ENCODE data around the gene SOCS3.

Gene SOCS3

DNA sequence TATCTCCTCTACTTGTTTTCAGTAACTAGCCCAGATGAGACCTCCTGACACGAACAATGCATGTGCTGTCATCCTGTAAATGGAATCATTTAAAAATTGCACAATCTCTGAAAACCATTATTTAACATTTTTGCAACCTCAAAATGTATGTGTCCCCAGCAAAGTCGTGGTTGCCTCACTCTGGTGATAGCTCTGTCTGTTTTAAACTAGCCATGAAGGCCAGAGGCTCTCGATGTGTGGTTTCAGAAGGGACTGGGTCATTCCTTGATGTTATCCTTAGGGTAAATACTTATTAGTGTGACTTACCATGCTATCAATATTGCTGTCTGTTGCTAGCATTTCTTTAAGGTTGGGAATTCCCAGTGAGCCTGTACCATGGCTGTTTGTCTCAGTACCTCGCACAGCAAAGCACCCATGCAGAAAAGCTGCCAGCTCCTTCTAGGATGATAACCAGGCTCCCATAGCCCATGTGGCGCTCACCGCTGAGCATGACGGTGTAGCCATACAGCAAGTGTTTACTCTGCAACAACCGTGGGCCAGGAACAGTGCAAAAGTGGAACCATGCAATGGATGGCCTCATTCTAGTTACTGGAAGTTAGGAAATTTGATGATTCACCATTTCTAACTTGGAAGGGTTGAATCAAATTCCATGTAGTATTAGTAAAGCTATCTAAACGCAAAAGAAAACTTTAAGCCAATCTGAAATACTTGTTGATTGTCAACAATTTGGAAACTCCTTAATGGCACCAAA is 15.7 kb upstream of the SOCS3 start:
- Histone ChIP-seq H2AFZ (ENCODE audit: low read depth, low read length) (no peak overlapping the region), H3K4me2 (ENCODE audit: low read length) (no peak overlapping the region), H3K9ac (ENCODE audit: low read length) (no peak overlapping the region), H3K27me3 (ENCODE audit: low read depth, low read length) (no peaks in the 10 kb centered on the region), H3K36me3 (replicated peaks; ENCODE audit: low read depth, low read length) (peaks cover 7% of the 10 kb centered on the region), H3K9me3 (ENCODE audit: insufficient read depth, low read length) (no peaks in the 10 kb centered on the region), H3K27ac (ENCODE audit: low read length) (no peak overlapping the region), H4K20me1 (ENCODE audit: insufficient read depth, low read length) (no peaks in the 10 kb centered on the region), H3K4me3 (ENCODE audit: low read length) (no peak overlapping the region), H3K4me1 (ENCODE audit: low read length) (peaks cover 32% of the 10 kb centered on the region), H3K79me2 (ENCODE audit: low read length) (peaks cover 28% of the 10 kb centered on the region)
- TF ChIP-seq, protein P1, sequence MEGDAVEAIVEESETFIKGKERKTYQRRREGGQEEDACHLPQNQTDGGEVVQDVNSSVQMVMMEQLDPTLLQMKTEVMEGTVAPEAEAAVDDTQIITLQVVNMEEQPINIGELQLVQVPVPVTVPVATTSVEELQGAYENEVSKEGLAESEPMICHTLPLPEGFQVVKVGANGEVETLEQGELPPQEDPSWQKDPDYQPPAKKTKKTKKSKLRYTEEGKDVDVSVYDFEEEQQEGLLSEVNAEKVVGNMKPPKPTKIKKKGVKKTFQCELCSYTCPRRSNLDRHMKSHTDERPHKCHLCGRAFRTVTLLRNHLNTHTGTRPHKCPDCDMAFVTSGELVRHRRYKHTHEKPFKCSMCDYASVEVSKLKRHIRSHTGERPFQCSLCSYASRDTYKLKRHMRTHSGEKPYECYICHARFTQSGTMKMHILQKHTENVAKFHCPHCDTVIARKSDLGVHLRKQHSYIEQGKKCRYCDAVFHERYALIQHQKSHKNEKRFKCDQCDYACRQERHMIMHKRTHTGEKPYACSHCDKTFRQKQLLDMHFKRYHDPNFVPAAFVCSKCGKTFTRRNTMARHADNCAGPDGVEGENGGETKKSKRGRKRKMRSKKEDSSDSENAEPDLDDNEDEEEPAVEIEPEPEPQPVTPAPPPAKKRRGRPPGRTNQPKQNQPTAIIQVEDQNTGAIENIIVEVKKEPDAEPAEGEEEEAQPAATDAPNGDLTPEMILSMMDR (IDR thresholded peaks at IDR 0.05; ENCODE audit: low read depth, low read length) = no peak
- no peak for TF ChIP-seq EZH2phosphoT487 (IDR thresholded peaks at IDR 0.05; ENCODE audit: low read depth)

DNA sequence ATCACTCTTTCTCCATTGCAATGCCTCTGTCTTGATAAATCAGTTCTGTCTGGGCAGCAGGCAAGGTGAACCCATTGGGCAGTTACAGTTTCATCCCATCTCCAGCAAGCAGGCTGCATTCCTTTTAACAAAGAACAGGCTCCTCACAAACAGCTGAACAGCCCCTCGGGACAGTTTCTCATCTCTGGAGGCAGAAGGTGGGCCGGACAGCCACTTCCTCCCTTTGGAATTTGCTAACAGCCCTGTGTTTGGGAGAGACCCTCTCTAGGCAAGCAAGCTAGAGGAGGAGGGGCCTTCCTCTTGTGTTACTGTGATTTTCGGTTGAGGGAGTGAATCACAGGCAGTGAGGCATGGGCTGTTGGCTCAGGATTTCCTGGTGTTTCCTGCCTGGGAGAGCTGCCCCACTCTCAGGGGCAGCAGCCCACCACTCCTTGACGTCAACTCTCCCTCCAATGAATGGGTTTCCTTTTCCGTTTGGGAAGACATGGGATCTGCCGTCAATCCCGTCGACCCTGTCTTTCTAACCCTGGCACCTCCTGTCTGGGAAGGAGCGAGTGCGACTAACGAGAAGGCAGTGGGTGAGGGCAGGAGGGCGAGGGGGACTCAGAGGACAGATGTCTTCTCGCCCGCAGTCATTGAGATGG is 14.9 kb upstream of the SOCS3 start:
- Histone ChIP-seq H3K36me3 (replicated peaks; ENCODE audit: low read depth, low read length) (peaks cover 4% of the 10 kb centered on the region), H3K4me1 (ENCODE audit: low read length) (peaks cover 27% of the 10 kb centered on the region), H3K4me3 (ENCODE audit: low read length) (no peak overlapping the region), H3K27me3 (ENCODE audit: low read depth, low read length) (no peaks in the 10 kb centered on the region), H3K9me3 (ENCODE audit: insufficient read depth, low read length) (no peaks in the 10 kb centered on the region), H3K27ac (ENCODE audit: low read length) (no peak overlapping the region), H2AFZ (ENCODE audit: low read depth, low read length) (no peak overlapping the region), H4K20me1 (ENCODE audit: insufficient read depth, low read length) (no peaks in the 10 kb centered on the region), H3K9ac (ENCODE audit: low read length) (no peak overlapping the region), H3K79me2 (ENCODE audit: low read length) (peaks cover 19% of the 10 kb centered on the region), H3K4me2 (ENCODE audit: low read length) (no peak overlapping the region)
- TF ChIP-seq EZH2phosphoT487 (IDR thresholded peaks at IDR 0.05; ENCODE audit: low read depth) = no peak
- TF ChIP-seq, protein P1 (IDR thresholded peaks at IDR 0.05; ENCODE audit: low read depth, low read length) = no peak

GRCh38 chr17:78374189-78374588 is 14.3 kb upstream of the SOCS3 start:
- Histone ChIP-seq H3K4me3 (ENCODE audit: low read length) (no peak overlapping the region), H3K36me3 (replicated peaks; ENCODE audit: low read depth, low read length) (peaks cover 2% of the 10 kb centered on the region), H3K4me2 (ENCODE audit: low read length) (no peak overlapping the region), H3K9ac (ENCODE audit: low read length) (no peak overlapping the region), H4K20me1 (ENCODE audit: insufficient read depth, low read length) (no peaks in the 10 kb centered on the region), H2AFZ (ENCODE audit: low read depth, low read length) (no peak overlapping the region), H3K27me3 (ENCODE audit: low read depth, low read length) (no peaks in the 10 kb centered on the region), H3K79me2 (ENCODE audit: low read length) (peaks cover 14% of the 10 kb centered on the region), H3K27ac (ENCODE audit: low read length) (no peak overlapping the region), H3K4me1 (ENCODE audit: low read length) (peaks cover 25% of the 10 kb centered on the region), H3K9me3 (ENCODE audit: insufficient read depth, low read length) (no peaks in the 10 kb centered on the region)
- TF ChIP-seq, protein P1 (IDR thresholded peaks at IDR 0.05; ENCODE audit: low read depth, low read length) = no peak

GRCh38 chr17:78372841-78373240 is 13.0 kb upstream of the SOCS3 start:
- no peak overlapping the region for H3K27ac ChIP-seq (ENCODE audit: low read length)

More at GRCh38 chr17:78372841-78373240, 13.0 kb upstream of the SOCS3 start:
- no peak overlapping the region for H2AFZ ChIP-seq (ENCODE audit: low read depth, low read length)
- H3K36me3 ChIP-seq (replicated peaks; ENCODE audit: low read depth, low read length) = no peaks in the 10 kb centered on the region
- 0 out of 2 replicates have a peak, but pooled peaks cover under 1% of the 10 kb centered on the region for H3K79me2 ChIP-seq (ENCODE audit: low read length)
- no peaks in the 10 kb centered on the region for H3K9me3 ChIP-seq (ENCODE audit: insufficient read depth, low read length)
- no peaks in the 10 kb centered on the region for H4K20me1 ChIP-seq (ENCODE audit: insufficient read depth, low read length)
- H3K4me1 ChIP-seq (ENCODE audit: low read length) = peaks cover 28% of the 10 kb centered on the region
- no peak overlapping the region for H3K4me2 ChIP-seq (ENCODE audit: low read length)
- H3K9ac ChIP-seq (ENCODE audit: low read length) = no peak overlapping the region
- TF ChIP-seq, protein P1 (IDR thresholded peaks at IDR 0.05; ENCODE audit: low read depth, low read length) = no peak
- no peak for TF ChIP-seq EZH2phosphoT487 (IDR thresholded peaks at IDR 0.05; ENCODE audit: low read depth)
- H3K27me3 ChIP-seq (ENCODE audit: low read depth, low read length) = no peaks in the 10 kb centered on the region
- H3K4me3 ChIP-seq (ENCODE audit: low read length) = no peak overlapping the region
